ENCODE results near the gene BCL2.

Gene BCL2

GRCh38 chr18:63282793-63283192 lies 36.8 kb downstream of the BCL2 start:
- no peak for DNase-seq (ENCODE audit: low spot score in 2 of 2)
- Histone ChIP-seq H3K27me3 (ENCODE audit: low read depth) (no peaks in the 10 kb centered on the region), H3K36me3 (replicated peaks) (no peaks in the 10 kb centered on the region), H3K9me3 (no peaks in the 10 kb centered on the region), H3K4me3 (no peak overlapping the region), H3K4me1 (no peaks in the 10 kb centered on the region)
- in situ Hi-C loops (cut with MboI; ENCODE audit: low sequenced_read_pairs) = no loop called here

GRCh38 chr18:63273222-63273927 lies 46.2 kb downstream of the BCL2 start:
- Histone ChIP-seq H3K9me3 (no peaks in the 10 kb centered on the region), H3K27me3 (ENCODE audit: low read depth) (no peaks in the 10 kb centered on the region), H3K4me3 (no peak overlapping the region), H3K4me1 (no peaks in the 10 kb centered on the region), H3K36me3 (replicated peaks) (no peaks in the 10 kb centered on the region)
- no peak for DNase-seq (ENCODE audit: low spot score in 2 of 2)
- in situ Hi-C loops (cut with MboI; ENCODE audit: low sequenced_read_pairs) = no loop called here

GRCh38 chr18:63272638-63273037 lies 46.9 kb downstream of the BCL2 start:
- Histone ChIP-seq H3K9me3 (no peaks in the 10 kb centered on the region), H3K27me3 (ENCODE audit: low read depth) (no peaks in the 10 kb centered on the region), H3K36me3 (replicated peaks) (no peaks in the 10 kb centered on the region), H3K4me3 (no peak overlapping the region), H3K4me1 (no peaks in the 10 kb centered on the region)
- DNase-seq (ENCODE audit: low spot score in 2 of 2) = no peak
- in situ Hi-C loops (cut with MboI; ENCODE audit: low sequenced_read_pairs) = no loop called here

- H3K36me3 ChIP-seq (replicated peaks) = no peaks in the 10 kb centered on the region
- no peak overlapping the region for H3K4me3 ChIP-seq
- H3K4me1 ChIP-seq = no peaks in the 10 kb centered on the region
- H3K27me3 ChIP-seq (ENCODE audit: low read depth) = no peaks in the 10 kb centered on the region
- in situ Hi-C loops (cut with MboI; ENCODE audit: low sequenced_read_pairs) = no loop called here
- DNase-seq (ENCODE audit: low spot score in 2 of 2) = no peak
- no peaks in the 10 kb centered on the region for H3K9me3 ChIP-seq
Measured at GRCh38 chr18:63271881-63272299, 47.7 kb downstream of the BCL2 start.

- Histone ChIP-seq H3K36me3 (replicated peaks) (no peaks in the 10 kb centered on the region), H3K4me3 (no peak overlapping the region), H3K27me3 (ENCODE audit: low read depth) (no peaks in the 10 kb centered on the region), H3K9me3 (no peaks in the 10 kb centered on the region), H3K4me1 (no peaks in the 10 kb centered on the region)
- DNase-seq (ENCODE audit: low spot score in 2 of 2) = no peak
- in situ Hi-C loops (cut with MboI; ENCODE audit: low sequenced_read_pairs) = no loop called here
Measured at GRCh38 chr18:63271148-63271547, 48.4 kb downstream of the BCL2 start.

GRCh38 chr18:63267975-63268721 lies 51.4 kb downstream of the BCL2 start:
- H3K27me3 ChIP-seq (ENCODE audit: low read depth) = no peaks in the 10 kb centered on the region
- H3K36me3 ChIP-seq (replicated peaks) = no peaks in the 10 kb centered on the region
- DNase-seq (ENCODE audit: low spot score in 2 of 2) = no peak
- in situ Hi-C loops (cut with MboI; ENCODE audit: low sequenced_read_pairs) = no loop called here
- no peak overlapping the region for H3K4me3 ChIP-seq
- H3K9me3 ChIP-seq = no peaks in the 10 kb centered on the region
- no peaks in the 10 kb centered on the region for H3K4me1 ChIP-seq

GRCh38 chr18:63266888-63267790 lies 52.4 kb downstream of the BCL2 start:
- no peak for DNase-seq (ENCODE audit: low spot score in 2 of 2)
- H3K9me3 ChIP-seq = no peaks in the 10 kb centered on the region
- H3K27me3 ChIP-seq (ENCODE audit: low read depth) = no peaks in the 10 kb centered on the region
- H3K36me3 ChIP-seq (replicated peaks) = no peaks in the 10 kb centered on the region
- H3K4me3 ChIP-seq = no peak overlapping the region
- in situ Hi-C loops (cut with MboI; ENCODE audit: low sequenced_read_pairs) = no loop called here
- H3K4me1 ChIP-seq = no peaks in the 10 kb centered on the region

GRCh38 chr18:63265326-63265725 lies 54.2 kb downstream of the BCL2 start:
- Histone ChIP-seq H3K4me1 (no peaks in the 10 kb centered on the region), H3K9me3 (no peaks in the 10 kb centered on the region), H3K4me3 (no peak overlapping the region), H3K36me3 (replicated peaks) (no peaks in the 10 kb centered on the region), H3K27me3 (ENCODE audit: low read depth) (no peaks in the 10 kb centered on the region)
- in situ Hi-C loops (cut with MboI; ENCODE audit: low sequenced_read_pairs) = no loop called here
- DNase-seq (ENCODE audit: low spot score in 2 of 2) = no peak

GRCh38 chr18:63264871-63265270 lies 54.7 kb downstream of the BCL2 start:
- DNase-seq (ENCODE audit: low spot score in 2 of 2) = no peak
- Histone ChIP-seq H3K27me3 (ENCODE audit: low read depth) (no peaks in the 10 kb centered on the region), H3K9me3 (no peaks in the 10 kb centered on the region), H3K4me1 (no peaks in the 10 kb centered on the region), H3K36me3 (replicated peaks) (no peaks in the 10 kb centered on the region), H3K4me3 (no peak overlapping the region)
- in situ Hi-C loops (cut with MboI; ENCODE audit: low sequenced_read_pairs) = no loop called here

- in situ Hi-C loops (cut with MboI; ENCODE audit: low sequenced_read_pairs) = no loop called here
Measured at GRCh38 chr18:63263444-63263843, 56.1 kb downstream of the BCL2 start.

GRCh38 chr18:63262369-63263335 lies 56.9 kb downstream of the BCL2 start:
- Histone ChIP-seq H3K4me1 (no peaks in the 10 kb centered on the region), H3K4me3 (no peak overlapping the region), H3K9me3 (no peaks in the 10 kb centered on the region), H3K27me3 (ENCODE audit: low read depth) (no peaks in the 10 kb centered on the region), H3K36me3 (replicated peaks) (no peaks in the 10 kb centered on the region)
- in situ Hi-C loops (cut with MboI; ENCODE audit: low sequenced_read_pairs) = no loop called here
- no peak for DNase-seq (ENCODE audit: low spot score in 2 of 2)

More at GRCh38 chr18:63263444-63263843, 56.1 kb downstream of the BCL2 start:
- Histone ChIP-seq H3K9me3 (no peaks in the 10 kb centered on the region), H3K4me3 (no peak overlapping the region), H3K36me3 (replicated peaks) (no peaks in the 10 kb centered on the region), H3K4me1 (no peaks in the 10 kb centered on the region), H3K27me3 (ENCODE audit: low read depth) (no peaks in the 10 kb centered on the region)
- no peak for DNase-seq (ENCODE audit: low spot score in 2 of 2)

GRCh38 chr18:63261029-63261428 lies 58.5 kb downstream of the BCL2 start:
- no peak for DNase-seq (ENCODE audit: low spot score in 2 of 2)

GRCh38 chr18:63260380-63260754 lies 59.2 kb downstream of the BCL2 start:
- H3K36me3 ChIP-seq (replicated peaks) = no peaks in the 10 kb centered on the region
- H3K9me3 ChIP-seq = no peaks in the 10 kb centered on the region
- DNase-seq (ENCODE audit: low spot score in 2 of 2) = no peak
- no peak overlapping the region for H3K4me3 ChIP-seq
- no peaks in the 10 kb centered on the region for H3K27me3 ChIP-seq (ENCODE audit: low read depth)
- in situ Hi-C loops (cut with MboI; ENCODE audit: low sequenced_read_pairs) = no loop called here
- no peaks in the 10 kb centered on the region for H3K4me1 ChIP-seq

More at GRCh38 chr18:63261029-63261428, 58.5 kb downstream of the BCL2 start:
- no peaks in the 10 kb centered on the region for H3K36me3 ChIP-seq (replicated peaks)
- H3K4me1 ChIP-seq = no peaks in the 10 kb centered on the region
- H3K27me3 ChIP-seq (ENCODE audit: low read depth) = no peaks in the 10 kb centered on the region
- in situ Hi-C loops (cut with MboI; ENCODE audit: low sequenced_read_pairs) = no loop called here
- H3K9me3 ChIP-seq = no peaks in the 10 kb centered on the region
- no peak overlapping the region for H3K4me3 ChIP-seq
